NCI-H1417 treated with DMSO at 0.1 percent for 48 hours (cell line): ENCODE results near the gene POLR2B.
"Not testable (repeated sequence)": the region's sequence is repeated elsewhere in the genome, so short reads cannot be mapped to it uniquely, and the experiment has no call there.

Source experiments
- DNase-seq: peaks from one replicate; lab custom pipeline; 2025; lab: John Stamatoyannopoulos, UW

POLR2B gene

DNA sequence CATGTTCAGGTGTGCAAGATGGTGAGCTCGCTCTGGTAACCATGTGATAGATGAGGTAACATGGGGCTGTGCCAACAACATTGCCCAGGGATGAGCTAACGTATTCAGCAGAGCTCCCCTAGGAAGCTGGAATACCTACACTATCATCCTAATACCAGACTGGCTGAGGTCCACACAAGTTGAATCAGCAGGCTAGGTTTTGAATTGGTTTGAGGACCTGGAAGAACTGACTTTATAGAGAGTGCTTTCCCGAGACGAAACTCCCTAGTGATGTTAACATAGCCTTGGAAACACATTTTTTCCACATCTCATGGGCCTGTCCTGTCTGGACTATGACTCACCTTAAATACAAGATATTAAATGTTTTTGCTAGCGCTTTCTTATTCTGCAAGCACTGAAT is 74.8 kb downstream of the POLR2B start:
- DNase-seq, result no peak

GRCh38 chr4:57055886-57056285 is 77.2 kb downstream of the POLR2B start:
- DNase-seq, result no peak

GRCh38 chr4:57059890-57060716 is 81.4 kb downstream of the POLR2B start:
- no peak for DNase-seq

DNA sequence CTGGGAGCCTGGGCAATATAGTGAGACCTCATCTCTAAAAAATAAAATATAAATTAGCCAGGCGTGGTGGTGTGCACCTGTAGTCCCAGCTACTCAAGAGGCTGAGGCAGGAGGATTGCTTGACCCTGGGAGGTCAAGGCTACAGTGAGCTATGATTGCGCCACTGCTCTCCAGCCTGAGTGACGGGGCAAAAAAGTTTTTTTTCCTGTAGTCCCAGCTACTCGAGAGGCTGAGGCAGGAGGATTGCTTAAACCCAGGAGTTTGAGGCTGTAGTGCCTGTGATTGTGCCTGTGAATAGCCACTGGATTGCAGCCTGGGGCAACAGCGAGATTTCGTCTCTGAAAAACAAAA is 82.0 kb downstream of the POLR2B start:
- DNase-seq, result not testable (repeated sequence)

DNA sequence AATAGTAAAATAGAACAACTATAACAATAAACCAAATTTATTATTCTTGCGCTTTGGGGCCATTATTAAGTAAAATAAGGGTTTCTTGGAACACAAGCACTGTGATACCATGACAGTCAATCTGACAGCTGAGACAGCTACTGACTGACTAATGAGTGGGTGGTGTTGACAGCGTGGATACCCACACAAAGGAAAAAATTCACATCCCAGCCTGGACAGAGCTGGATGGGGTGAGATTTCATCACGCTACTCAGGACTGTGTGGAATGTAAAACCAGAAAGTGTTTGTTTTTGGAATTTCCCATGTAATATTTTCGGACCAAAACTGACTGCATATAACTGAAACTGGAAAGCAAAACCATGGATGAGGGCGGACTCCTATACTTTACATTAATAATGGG is 82.7 kb downstream of the POLR2B start:
- DNase-seq, result no peak

- DNase-seq, result no peak
Measured at GRCh38 chr4:57063518-57063917, 84.8 kb downstream of the POLR2B start.

DNA sequence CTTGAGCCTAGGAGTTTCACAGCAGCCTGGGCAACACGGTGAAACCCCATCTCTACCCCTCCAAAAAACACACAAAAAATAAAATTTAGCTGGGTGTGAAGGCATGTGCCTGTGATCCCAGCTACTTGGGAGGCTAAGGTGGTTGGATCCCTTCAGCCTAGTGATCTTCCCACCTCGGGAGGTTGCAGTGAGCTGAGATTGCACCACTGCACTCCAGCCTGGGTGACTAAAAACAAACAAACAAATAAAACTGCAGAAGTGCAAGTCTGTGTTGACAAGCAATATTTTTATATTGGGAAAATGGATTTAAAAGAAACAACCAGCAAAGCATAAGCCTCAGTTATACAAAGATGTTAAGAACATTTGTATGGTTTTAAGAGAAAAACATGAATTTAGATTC is 85.4 kb downstream of the POLR2B start:
- DNase-seq, result no peak

DNA sequence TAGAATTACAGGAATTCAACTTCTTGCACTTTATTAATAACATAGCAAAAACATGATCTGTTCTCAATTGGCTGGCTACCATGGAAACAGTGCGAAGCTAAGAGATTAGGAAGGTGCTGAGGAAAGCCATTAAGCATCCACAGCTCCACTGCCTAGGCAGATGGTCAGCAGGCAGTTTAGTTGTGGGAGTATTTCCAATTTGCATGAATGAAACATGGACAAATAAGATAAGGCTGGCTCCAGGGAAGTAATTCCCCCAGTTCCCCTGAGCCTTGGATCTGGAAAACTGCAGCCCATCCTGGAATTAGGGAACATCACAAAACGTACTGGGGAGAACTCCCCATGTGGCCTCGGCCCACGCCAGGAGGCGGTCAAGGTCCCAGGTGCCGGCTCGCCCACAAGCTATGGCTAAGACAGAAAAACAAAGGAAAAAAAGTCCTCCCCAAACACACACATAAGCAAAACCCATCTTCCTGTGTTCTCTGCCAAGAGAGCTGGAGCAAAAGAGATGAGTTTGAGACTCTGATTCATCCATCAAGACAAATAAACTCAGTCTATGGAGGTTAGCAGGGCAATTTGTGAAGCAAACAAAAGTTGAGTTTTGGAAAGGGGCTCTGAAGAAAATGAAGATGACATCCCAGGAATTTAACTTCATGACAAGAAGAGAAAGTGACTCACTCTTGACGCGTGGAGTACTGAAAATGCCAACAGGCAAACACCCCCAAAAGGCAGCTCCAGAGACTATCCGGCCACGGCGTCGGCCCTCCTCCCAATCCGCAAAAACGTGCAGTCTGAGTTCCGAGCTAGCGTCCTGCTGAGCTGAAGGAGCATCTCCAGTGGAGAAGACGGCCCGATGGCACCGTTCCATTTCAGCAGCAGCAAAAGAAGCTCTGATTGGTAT is 86.4 kb downstream of the POLR2B start:
- DNase-seq, result no peak

DNA sequence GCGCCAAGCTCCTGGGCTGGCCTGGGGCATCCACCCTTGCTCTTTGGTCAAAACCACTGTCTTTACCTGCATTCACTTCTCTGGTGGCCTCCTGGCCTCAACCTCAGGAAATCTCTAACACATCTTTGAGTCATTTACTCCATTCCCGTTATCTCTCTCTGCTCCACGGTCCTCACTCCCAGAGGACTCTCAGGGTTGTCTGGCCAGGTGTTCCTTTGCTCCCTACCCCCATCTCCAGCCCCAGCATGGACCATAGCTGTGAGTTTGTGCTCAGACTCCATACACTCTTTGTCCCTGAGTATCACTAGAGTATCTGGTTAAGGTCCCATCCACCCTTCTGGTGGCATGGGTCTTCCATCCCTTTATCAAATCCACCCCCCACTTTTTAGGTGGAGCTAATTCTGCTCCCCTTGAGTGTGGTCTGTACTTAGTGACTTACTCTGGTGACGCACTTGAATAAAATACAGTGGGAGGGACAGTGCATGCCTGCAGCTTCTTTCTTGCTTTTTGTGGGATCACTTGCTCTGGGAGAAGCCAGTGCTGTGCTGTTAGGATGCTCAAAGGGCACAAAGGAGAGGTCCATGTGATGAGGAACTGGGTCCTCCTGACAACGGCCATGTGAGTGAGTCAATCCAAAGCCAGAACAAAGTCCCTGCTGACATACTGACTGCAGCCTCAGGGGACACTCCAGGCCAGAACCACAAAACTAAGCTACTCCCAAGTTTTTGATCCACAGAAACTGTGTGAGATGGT is 87.2 kb downstream of the POLR2B start:
- no peak for DNase-seq

GRCh38 chr4:57068237-57068981 is 89.7 kb downstream of the POLR2B start:
- DNase-seq, result no peak

GRCh38 chr4:57070461-57070860 is 91.8 kb downstream of the POLR2B start:
- no peak for DNase-seq

GRCh38 chr4:57071326-57071725 is 92.6 kb downstream of the POLR2B start:
- DNase-seq, result no peak

DNA sequence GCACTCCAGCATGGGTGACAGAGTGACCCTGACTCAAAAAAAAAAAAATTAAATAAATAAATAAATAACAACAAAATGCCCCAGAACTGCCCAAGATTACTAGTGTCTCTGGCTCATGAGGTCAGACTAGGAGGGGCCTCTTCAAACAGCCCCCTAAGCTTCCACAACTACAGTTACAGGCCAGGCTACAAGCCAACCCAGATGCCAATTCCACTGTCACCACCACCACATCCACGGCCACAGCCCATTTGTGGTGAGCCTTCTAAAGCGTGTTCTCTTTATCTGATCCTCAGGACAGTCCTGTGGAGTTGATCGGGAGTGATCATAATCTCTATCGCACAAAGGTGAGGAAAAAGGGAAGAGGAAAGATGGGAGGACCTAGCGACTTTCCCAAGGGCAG is 94.9 kb downstream of the POLR2B start:
- no peak for DNase-seq

DNA sequence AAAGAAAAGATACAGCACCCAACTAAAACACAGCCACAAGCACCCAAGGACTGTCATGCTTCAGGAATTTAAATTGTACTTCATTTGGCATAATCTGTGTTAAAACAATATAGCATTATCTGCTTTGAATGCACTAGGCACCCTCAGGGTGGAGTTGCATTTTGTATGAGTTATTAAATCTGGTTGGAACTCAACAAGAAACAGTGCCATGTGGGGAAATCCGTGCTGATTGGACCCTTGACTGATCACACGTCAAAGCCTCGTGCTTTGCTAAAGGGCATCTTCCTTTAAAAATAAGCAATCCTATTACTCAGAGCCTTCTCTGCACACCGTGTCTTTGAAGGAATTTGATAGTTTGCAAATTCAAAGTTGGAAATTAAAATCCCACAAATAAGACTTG is 96.0 kb downstream of the POLR2B start:
- no peak for DNase-seq

DNA sequence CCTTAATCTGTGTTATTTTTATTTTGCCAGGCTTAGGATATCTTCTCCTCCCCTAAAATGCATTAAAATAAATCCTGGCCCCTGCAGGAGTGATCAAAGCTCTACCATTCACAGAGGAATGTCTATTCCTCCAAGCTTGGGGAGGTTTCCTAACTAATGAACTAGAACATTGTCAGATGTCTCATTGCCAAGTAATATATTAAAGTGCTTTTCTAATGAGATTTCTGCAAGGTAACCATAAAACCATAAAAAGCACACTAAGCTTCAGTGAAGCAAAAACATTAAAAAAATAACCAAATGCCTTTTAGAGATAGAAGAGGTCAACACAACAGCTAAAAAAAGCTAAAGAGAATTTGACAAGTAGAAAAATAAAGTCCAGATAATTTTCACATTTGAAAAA is 96.7 kb downstream of the POLR2B start:
- DNase-seq, result no peak

DNA sequence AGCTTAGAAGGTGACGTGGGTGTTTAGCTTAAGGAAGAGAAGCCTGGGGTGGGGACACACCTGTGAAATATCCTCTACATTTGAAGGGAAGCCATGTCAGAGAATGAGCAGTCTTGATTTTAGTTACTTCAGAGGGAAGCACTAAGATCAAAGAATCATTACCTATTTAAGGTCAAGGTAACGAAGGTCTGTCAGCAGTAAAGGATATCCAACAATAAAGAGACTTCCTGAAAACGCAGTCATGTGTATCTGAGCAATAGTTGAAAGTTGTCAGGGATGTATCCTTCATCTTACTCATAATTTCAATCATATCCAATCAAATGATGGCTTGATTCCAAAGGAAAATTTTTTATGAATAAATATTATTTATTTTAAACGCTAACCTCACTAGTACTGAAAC is 98.0 kb downstream of the POLR2B start:
- DNase-seq, result no peak

- DNase-seq, result no peak
Measured at GRCh38 chr4:57077550-57078343, 99.1 kb downstream of the POLR2B start.

GRCh38 chr4:57078685-57079521 is 100.2 kb downstream of the POLR2B start:
- DNase-seq, result peak; percentile 79
